Measurements from ENCODE around the gene ROBO1.

- TF ChIP-seq, protein P1, sequence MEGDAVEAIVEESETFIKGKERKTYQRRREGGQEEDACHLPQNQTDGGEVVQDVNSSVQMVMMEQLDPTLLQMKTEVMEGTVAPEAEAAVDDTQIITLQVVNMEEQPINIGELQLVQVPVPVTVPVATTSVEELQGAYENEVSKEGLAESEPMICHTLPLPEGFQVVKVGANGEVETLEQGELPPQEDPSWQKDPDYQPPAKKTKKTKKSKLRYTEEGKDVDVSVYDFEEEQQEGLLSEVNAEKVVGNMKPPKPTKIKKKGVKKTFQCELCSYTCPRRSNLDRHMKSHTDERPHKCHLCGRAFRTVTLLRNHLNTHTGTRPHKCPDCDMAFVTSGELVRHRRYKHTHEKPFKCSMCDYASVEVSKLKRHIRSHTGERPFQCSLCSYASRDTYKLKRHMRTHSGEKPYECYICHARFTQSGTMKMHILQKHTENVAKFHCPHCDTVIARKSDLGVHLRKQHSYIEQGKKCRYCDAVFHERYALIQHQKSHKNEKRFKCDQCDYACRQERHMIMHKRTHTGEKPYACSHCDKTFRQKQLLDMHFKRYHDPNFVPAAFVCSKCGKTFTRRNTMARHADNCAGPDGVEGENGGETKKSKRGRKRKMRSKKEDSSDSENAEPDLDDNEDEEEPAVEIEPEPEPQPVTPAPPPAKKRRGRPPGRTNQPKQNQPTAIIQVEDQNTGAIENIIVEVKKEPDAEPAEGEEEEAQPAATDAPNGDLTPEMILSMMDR (conservative IDR thresholded peaks at IDR 0.05): no peak
- no peak for TF ChIP-seq ZFX (IDR thresholded peaks at IDR 0.05)
Measured at GRCh38 chr3:78660957-78661356, 1106.8 kb downstream of the ROBO1 start.
